Endothelial cell of hepatic sinusoid (primary cell): ENCODE results near the gene ATP1A4.

Experiments used
- in situ Hi-C: cut with HindIII; loops from 2 replicates; pipeline ENCODE4 v1.10.0; 2017; ENCODE audit warnings: low sequenced_read_pairs

Gene ATP1A4

DNA sequence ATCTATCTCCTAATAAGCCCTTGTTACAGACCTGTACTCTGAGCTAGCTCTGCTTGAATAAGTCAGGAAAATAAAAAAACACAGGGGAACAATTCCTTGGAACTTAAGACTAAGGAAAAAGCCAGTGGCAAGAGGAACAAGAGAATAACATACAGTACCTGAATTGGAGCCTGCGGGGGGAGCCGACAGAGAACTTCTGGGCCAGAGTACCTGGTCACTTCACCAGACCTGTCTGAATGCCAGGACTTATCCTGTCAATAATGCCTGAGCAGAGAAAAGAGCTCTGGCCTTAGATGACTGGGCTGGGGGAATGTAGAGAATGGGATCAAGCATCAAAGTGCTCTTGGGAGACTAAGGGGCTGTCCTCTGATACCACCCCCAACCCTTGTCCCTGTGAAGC is 68.9 kb downstream of the ATP1A4 start:
- in situ Hi-C loops = no loop called here

- in situ Hi-C loops = no loop called here
These were observed 69.7 kb downstream of the ATP1A4 start for GRCh38 chr1:160221089-160221488.

- in situ Hi-C loops = no loop called here
These were observed 71.1 kb downstream of the ATP1A4 start for GRCh38 chr1:160222546-160222945.

DNA sequence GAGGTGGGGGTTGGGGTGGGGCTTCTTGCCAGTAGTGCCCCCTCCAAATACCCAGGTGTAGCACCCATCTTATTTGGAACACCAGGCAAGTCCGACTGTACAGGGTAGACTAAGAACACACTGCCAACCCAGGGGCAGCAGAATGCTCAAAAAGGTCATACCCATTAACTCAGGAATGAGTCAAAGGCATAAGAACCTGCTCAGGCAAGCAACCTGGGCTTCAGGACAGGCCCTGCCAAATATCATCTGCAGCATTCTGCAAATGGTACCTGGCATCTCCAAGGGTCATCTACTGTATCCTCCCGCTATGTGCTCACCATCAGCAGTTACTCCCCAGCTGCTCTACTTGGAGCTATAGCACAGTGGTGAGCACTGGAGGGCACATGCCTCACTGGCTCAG is 73.2 kb downstream of the ATP1A4 start:
- in situ Hi-C loops = loop anchor here (5.0 kb wide), 1 partner anchor 92 kb away; no protein-coding TSS in a partner anchor

DNA sequence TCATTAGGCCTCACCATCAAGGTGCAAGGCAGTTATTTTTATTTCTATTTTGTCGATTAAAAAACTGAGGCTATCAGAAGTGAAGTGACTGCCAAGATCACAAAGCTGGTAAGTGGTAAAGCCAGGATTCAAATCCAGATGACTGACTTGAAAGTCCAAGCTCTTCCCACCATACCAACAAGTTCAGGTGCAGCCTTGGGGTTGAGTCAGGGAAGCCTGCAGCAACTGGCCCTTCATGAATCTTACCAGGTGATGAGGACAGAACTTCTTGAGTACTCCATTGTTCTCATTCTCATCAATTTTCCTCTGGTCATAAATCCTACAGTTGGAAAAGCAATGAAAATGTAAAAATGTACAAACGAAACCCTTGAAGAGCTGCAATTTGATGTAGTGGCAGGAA is 73.9 kb downstream of the ATP1A4 start:
- in situ Hi-C loops = loop anchor here (5.0 kb wide), 1 partner anchor 93 kb away; no protein-coding TSS in a partner anchor

GRCh38 chr1:160226623-160227022 is 75.2 kb downstream of the ATP1A4 start:
- in situ Hi-C loops = loop anchor here (5.0 kb wide), 1 partner anchor 94 kb away; no protein-coding TSS in a partner anchor

GRCh38 chr1:160227034-160227433 is 75.6 kb downstream of the ATP1A4 start:
- in situ Hi-C loops = loop anchor here (5.0 kb wide), 1 partner anchor 95 kb away; no protein-coding TSS in a partner anchor

GRCh38 chr1:160227561-160227960 is 76.2 kb downstream of the ATP1A4 start:
- in situ Hi-C loops = loop anchor here (5.0 kb wide), 1 partner anchor 95 kb away; no protein-coding TSS in a partner anchor

GRCh38 chr1:160228431-160228830 is 77.0 kb downstream of the ATP1A4 start:
- in situ Hi-C loops = loop anchor here (5.0 kb wide), 1 partner anchor 96 kb away; no protein-coding TSS in a partner anchor

DNA sequence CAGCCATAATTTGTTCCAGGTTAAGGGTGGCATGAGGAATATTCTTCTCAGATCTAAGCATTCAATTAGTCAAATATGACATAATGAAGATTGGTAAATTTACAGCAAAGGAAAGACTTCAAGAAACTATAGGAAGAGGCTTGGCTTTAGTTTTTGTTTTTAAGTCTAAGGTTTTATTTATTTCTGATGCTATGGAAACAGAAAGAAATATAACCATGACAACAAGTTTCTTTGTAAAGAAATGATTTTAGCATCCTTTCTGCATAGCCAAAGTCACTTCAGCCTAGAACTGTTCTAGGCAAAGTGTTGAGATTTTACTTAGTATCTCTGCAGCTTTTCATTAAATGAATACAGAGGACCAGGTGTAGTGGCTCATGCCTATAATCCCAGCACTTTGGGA is 81.5 kb downstream of the ATP1A4 start:
- in situ Hi-C loops = no loop called here
